Fibroblast of skin of abdomen (primary cell): ENCODE measurements around the gene TRIM10. TPM values are rescaled to one million over a fixed set of nuclear protein-coding genes. Genes with fewer than 3 reads are reported as not detected.

Experiments used
- DNase-seq: peaks from one replicate; pipeline ENCODE4 v3.0.0-alpha.2; 2013
- polyA plus RNA-seq, 2 experiments: library from polyadenylated mRNA; unstranded; fragments of 120-200 nt; gene quantifications; one replicate each; pipeline ENCODE4 v1.2.1, GENCODE V29; 2013; ENCODE audit not compliant: insufficient read length in 2 of 2

TRIM10 gene
- polyA plus RNA-seq (2013, experiment 1 of 2; ENCODE audit: insufficient read length) = not detected
- polyA plus RNA-seq (2013, experiment 2 of 2; ENCODE audit: insufficient read length) = not detected

- no peak for DNase-seq
Measured at GRCh38 chr6:30160785-30161531, at the start of gene TRIM10. TRIM10 (minus strand) TSS chr6:30161211; CDS start chr6:30160858, 353 bp downstream.

GRCh38 chr6:30207619-30208295 lies 46.7 kb upstream of the TRIM10 start:
- peak; percentile 9 for DNase-seq

GRCh38 chr6:30206799-30207618 lies 46.0 kb upstream of the TRIM10 start:
- DNase-seq = peak; percentile 6

- DNase-seq = no peak
Measured at GRCh38 chr6:30206152-30206551, 45.1 kb upstream of the TRIM10 start.

- DNase-seq = no peak
Measured at GRCh38 chr6:30204116-30204515, 43.1 kb upstream of the TRIM10 start.

GRCh38 chr6:30202366-30202765 lies 41.4 kb upstream of the TRIM10 start:
- no peak for DNase-seq

- no peak for DNase-seq
Measured at GRCh38 chr6:30200551-30201281, 39.7 kb upstream of the TRIM10 start.

GRCh38 chr6:30198166-30199084 lies 37.4 kb upstream of the TRIM10 start:
- DNase-seq = no peak

- no peak for DNase-seq
Measured at GRCh38 chr6:30196376-30196775, 35.4 kb upstream of the TRIM10 start.

- no peak for DNase-seq
Measured at GRCh38 chr6:30195951-30196350, 34.9 kb upstream of the TRIM10 start.

GRCh38 chr6:30194797-30195690 lies 34.0 kb upstream of the TRIM10 start:
- no peak for DNase-seq

GRCh38 chr6:30192076-30192475 lies 31.1 kb upstream of the TRIM10 start:
- no peak for DNase-seq

GRCh38 chr6:30188541-30188940 lies 27.5 kb upstream of the TRIM10 start:
- DNase-seq = no peak

GRCh38 chr6:30185846-30186484 lies 25.0 kb upstream of the TRIM10 start:
- DNase-seq = no peak

- no peak for DNase-seq
Measured at GRCh38 chr6:30184417-30185031, 23.5 kb upstream of the TRIM10 start.

GRCh38 chr6:30180145-30180544 lies 19.1 kb upstream of the TRIM10 start:
- DNase-seq = no peak

GRCh38 chr6:30178837-30179236 lies 17.8 kb upstream of the TRIM10 start:
- no peak for DNase-seq

- DNase-seq = no peak
Measured at GRCh38 chr6:30175765-30176164, 14.8 kb upstream of the TRIM10 start.

GRCh38 chr6:30172681-30173080 lies 11.7 kb upstream of the TRIM10 start:
- no peak for DNase-seq
